Skeletal muscle tissue (tissue), 4 donors: ENCODE data around the gene ZNF441. TPM values are rescaled to one million over a fixed set of nuclear protein-coding genes. Genes with fewer than 3 reads are reported as not detected.

Experiments used
- H3K27ac ChIP-seq: one replicate; pipeline ENCODE4 v1.7.0; 2013; ENCODE audit warnings: mild to moderate bottlenecking, low read depth, low read length, inconsistent platforms
- H3K27me3 ChIP-seq, 3 donors: one replicate each; pipeline ENCODE4 v1.7.0; 2013; ENCODE audit warnings: low read length in 3 of 3; ENCODE audit not compliant: control insufficient read depth in 3 of 3, insufficient read depth in 3 of 3
- H3K36me3 ChIP-seq, 3 donors: one replicate each; pipeline ENCODE4 v1.7.0; 2013; ENCODE audit warnings: low read length in 3 of 3; ENCODE audit not compliant: control insufficient read depth in 3 of 3, insufficient read depth in 3 of 3
- H3K4me1 ChIP-seq, 3 donors: one replicate each; pipeline ENCODE4 v1.7.0; 2013; ENCODE audit warnings: low read length in 3 of 3, mild to moderate bottlenecking in 3 of 3; ENCODE audit not compliant: control insufficient read depth in 3 of 3, insufficient read depth in 3 of 3
- H3K4me3 ChIP-seq, 3 donors: one replicate each; pipeline ENCODE4 v1.7.0; 2013; ENCODE audit warnings: low read length in 3 of 3
- H3K9ac ChIP-seq, 3 donors: one replicate each; pipeline ENCODE4 v1.7.0; 2013; ENCODE audit warnings: low read length in 3 of 3, mild to moderate bottlenecking in 3 of 3, moderate library complexity in 2 of 3, low read depth in 1 of 3
- H3K9me3 ChIP-seq, 3 donors: one replicate each; pipeline ENCODE4 v1.7.0; 2013; ENCODE audit warnings: low read length in 3 of 3; ENCODE audit not compliant: control insufficient read depth in 3 of 3
- total RNA-seq: library from RNA; depleted of rRNA; stranded (reverse); fragments of >200 nt; gene quantifications from one replicate; pipeline ENCODE4 v1.2.3, GENCODE V29; 2014
- donor health status: Osteomylitis.

The ZNF441 gene
- total RNA-seq, 1 donor from 2014 or later = 5.2 TPM

DNA sequence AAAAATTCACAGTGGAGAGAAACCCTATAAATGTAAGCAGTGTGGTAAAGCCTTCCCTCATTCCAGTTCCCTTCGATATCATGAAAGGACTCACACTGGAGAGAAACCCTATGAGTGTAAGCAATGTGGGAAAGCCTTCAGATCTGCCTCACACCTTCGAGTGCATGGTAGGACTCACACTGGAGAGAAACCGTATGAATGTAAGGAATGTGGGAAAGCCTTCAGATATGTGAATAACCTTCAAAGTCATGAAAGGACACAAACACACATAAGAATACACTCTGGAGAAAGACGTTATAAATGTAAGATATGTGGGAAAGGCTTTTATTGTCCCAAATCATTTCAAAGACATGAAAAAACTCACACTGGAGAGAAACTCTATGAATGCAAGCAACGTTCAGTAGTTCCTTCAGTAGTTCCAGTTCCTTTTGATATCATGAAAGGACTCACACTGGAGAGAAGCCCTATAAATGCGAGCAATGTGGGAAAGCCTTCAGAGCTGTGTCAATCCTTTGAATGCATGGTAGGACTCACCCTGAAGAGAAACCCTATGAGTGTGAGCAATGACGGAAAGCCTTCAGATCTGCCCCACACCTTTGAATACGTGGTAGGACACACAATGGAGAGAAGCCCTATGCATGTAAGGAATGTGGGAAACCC lies 65.6 kb downstream of the ZNF441 start:
- Histone ChIP-seq H3K36me3 (peaks cover 30 to 45% (median 32%) of the 10 kb centered on the region in 3 donors), H3K27ac (no peak overlapping the region), H3K9ac (no peak overlapping the region), H3K27me3 (no peaks in the 10 kb centered on the region), H3K4me3 (peak overlapping the region in 2 of 3 donors; percentile 27 to 61), H3K9me3 (peaks cover 11 to 28% (median 14%) of the 10 kb centered on the region in 3 donors), H3K4me1 (no peaks in the 10 kb centered on the region)

DNA sequence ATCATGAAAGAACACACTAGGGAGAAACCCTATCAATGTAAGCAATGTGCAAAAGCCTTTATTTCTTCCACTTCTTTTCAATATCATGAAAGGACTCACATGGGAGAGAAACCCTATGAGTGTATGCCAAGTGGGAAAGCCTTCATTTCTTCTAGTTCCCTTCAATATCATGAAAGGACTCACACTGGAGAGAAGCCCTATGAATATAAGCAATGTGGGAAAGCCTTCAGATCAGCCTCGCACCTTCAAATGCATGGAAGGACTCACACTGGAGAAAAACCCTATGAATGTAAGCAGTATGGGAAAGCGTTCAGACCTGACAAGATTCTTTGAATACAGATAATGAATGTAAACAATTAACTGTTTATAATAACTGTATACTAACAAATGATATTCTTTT lies 66.7 kb downstream of the ZNF441 start:
- no peak overlapping the region for H3K27ac ChIP-seq
- no peaks in the 10 kb centered on the region for H3K4me1 ChIP-seq
- peak overlapping the region in 1 of 3 donors; percentile 27 for H3K4me3 ChIP-seq
- H3K36me3 ChIP-seq = peaks cover 30 to 43% (median 32%) of the 10 kb centered on the region in 3 donors
- H3K27me3 ChIP-seq = no peaks in the 10 kb centered on the region
- H3K9me3 ChIP-seq = peaks cover 11 to 28% (median 14%) of the 10 kb centered on the region in 3 donors
- H3K9ac ChIP-seq = no peak overlapping the region

Other genes with a start within 250 kb of the ZNF441 start
- 43.8 TPM for gene ECSIT, start 237.9 kb upstream of the ZNF441 start, total RNA-seq
- gene CNN1, start 228.1 kb upstream of the ZNF441 start, total RNA-seq = 28.7 TPM
- gene ELOF1, start 207.8 kb upstream of the ZNF441 start, total RNA-seq = 16.2 TPM
- gene ACP5, start 189.4 kb upstream of the ZNF441 start, total RNA-seq = 3.7 TPM
- gene ZNF627, start 169.5 kb upstream of the ZNF441 start, total RNA-seq = 30.8 TPM
- 19.8 TPM for gene ZNF823, start 28.1 kb upstream of the ZNF441 start, total RNA-seq
- gene ZNF491, start 31.5 kb downstream of the ZNF441 start, total RNA-seq = 7.8 TPM
- gene ZNF440, start 47.3 kb downstream of the ZNF441 start, total RNA-seq = 6.3 TPM
- 4.7 TPM for gene ZNF439, start 81.7 kb downstream of the ZNF441 start, total RNA-seq
- gene ZNF69, start 120.8 kb downstream of the ZNF441 start, total RNA-seq = 3.7 TPM
- gene ZNF700, start 158.1 kb downstream of the ZNF441 start, total RNA-seq = 6.3 TPM
- gene ZNF763, start 198.0 kb downstream of the ZNF441 start, total RNA-seq = 2.1 TPM